GM18517 (cell line): ENCODE results near the gene MRPS7.

Experiments used
- ATAC-seq: cut with Tn5 transposase; IDR thresholded peaks from one replicate; pipeline ENCODE4 v1.9.1; 2021; ENCODE audit warnings: mild to moderate bottlenecking, moderate library complexity; ENCODE audit not compliant: unreplicated experiment

MRPS7 gene

DNA sequence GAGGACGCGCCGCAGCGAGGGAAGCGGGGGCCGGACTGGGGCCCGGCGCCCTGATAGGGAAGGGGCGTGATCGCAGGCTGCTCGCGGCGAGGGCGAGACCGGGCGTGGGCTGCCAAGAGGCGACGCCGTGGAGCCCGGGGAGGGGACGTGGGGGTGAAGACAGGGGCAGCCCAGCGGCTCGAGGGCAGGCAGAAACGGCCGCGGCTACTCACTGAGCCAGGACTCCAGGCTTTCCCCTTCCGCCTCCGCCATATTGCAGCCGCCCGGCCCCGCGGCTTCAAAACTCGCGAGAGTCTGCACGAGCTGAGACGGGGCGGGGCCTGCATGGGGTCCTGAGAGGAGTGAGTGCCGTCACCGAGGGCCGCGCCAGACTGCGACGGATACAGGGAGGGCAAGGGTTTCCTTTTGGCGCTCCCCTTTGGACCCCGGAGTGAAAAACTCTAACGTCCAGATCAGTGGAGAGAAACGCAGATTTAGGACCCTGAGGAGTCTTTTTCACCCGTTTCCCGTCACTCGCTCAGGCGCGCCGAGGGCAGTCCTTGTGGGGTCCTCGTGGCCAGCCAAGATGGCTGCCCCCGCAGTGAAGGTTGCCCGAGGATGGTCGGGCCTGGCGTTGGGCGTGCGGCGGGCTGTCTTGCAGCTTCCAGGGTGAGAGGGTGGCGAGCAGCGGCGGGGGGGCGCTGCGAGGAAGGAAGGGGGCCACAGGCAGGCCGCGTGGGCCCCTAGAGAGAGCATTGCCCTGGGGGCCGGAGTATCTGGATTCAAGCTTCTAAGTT lies at the start of gene MRPS7, which contains the start of gene GGA3:
Gene MRPS7, plus strand, starts transcription at position 544 of the 776 bp plus-strand sequence. Its CDS starts 22 bp downstream, at position 566.
Gene GGA3, minus strand, starts transcription at position 271 of the 776 bp plus-strand sequence. Its CDS starts 19 bp downstream, at position 252.
- peak; percentile 84 for ATAC-seq

DNA sequence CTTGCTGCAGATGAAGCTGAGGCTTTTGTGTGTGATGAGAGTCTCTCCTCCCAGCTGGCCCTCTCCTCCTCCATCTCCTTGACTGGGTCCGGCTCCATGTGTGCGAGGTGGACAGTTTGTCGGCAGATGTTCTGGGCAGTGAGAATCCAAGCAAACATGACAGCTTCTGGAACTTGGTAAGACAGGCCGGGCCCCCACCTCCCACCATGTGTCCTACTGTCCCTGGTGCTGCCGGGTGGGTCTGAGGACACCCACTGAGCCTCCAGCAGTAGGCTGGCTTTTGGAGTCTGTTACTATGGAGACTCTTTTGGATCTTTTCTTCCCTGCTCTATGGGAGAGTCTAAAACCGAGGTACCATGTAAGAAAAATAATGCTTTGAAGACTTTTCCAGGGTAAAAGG lies 43.5 kb upstream of the MRPS7 start:
- ATAC-seq = no peak

GRCh38 chr17:75219815-75220214 lies 41.9 kb upstream of the MRPS7 start:
- ATAC-seq = no peak

DNA sequence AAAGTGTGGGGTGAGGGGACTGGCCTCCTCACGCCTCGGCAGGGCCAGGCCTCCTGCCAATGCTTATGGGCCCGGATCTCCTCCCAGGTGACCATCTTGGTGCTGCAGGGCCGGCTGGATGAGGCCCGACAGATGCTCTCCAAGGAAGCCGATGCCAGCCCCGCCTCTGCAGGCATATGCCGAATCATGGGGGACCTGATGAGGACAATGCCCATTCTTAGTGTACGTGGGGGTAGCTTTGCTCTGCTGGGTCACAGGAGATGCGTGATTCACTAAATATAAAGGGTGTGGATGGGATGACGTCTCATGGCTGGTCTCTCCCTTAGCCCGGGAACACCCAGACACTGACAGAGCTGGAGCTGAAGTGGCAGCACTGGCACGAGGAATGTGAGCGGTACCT lies 36.7 kb upstream of the MRPS7 start:
- ATAC-seq = no peak

- ATAC-seq = no peak
Observed at GRCh38 chr17:75227729-75228128, 34.0 kb upstream of the MRPS7 start.

DNA sequence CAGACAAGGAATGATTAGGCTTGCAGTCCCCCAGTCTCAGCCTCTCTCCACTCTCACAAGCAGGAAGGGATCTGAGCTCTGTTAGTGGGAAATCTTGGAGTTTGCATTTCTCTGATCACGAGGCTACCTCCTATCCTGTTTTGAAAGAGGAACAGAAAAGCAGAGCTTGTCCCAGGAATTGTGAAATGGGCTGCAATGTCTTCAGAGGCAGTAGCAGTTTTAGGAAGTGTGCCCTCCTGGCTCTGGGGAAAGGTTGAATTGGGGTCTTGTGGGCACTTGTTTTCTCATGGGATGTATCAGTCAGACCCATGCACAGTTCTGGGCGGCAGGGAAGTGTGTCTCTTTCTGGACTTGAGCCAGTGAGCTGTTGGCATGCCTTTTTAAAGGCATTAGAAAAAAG lies 33.4 kb upstream of the MRPS7 start:
- ATAC-seq = no peak

DNA sequence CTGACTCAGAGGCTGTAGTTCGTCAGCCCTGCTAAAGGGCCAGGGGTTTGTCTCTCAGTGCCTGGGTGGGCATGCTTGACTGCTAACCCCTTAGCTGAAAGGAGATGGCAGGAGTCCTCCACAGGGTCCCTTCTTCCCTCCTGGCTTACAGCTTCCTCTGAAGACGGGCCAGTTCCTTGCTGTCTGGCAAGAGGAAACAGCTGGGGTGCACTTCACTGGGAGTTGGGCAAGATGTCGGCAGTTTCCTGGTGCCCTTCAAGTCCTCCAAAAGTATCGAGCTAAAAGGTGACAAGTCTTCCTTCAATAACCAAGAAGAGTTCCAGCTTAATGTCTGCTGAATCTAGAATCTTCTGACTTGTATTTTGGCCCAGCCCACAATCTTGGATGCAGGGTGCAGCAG lies 32.8 kb upstream of the MRPS7 start:
- ATAC-seq = no peak

- ATAC-seq = no peak
Observed at GRCh38 chr17:75231071-75231470, 30.6 kb upstream of the MRPS7 start.

- ATAC-seq = no peak
Observed at GRCh38 chr17:75231741-75232464, 29.8 kb upstream of the MRPS7 start.

GRCh38 chr17:75232786-75233185 lies 28.9 kb upstream of the MRPS7 start:
- ATAC-seq = no peak

DNA sequence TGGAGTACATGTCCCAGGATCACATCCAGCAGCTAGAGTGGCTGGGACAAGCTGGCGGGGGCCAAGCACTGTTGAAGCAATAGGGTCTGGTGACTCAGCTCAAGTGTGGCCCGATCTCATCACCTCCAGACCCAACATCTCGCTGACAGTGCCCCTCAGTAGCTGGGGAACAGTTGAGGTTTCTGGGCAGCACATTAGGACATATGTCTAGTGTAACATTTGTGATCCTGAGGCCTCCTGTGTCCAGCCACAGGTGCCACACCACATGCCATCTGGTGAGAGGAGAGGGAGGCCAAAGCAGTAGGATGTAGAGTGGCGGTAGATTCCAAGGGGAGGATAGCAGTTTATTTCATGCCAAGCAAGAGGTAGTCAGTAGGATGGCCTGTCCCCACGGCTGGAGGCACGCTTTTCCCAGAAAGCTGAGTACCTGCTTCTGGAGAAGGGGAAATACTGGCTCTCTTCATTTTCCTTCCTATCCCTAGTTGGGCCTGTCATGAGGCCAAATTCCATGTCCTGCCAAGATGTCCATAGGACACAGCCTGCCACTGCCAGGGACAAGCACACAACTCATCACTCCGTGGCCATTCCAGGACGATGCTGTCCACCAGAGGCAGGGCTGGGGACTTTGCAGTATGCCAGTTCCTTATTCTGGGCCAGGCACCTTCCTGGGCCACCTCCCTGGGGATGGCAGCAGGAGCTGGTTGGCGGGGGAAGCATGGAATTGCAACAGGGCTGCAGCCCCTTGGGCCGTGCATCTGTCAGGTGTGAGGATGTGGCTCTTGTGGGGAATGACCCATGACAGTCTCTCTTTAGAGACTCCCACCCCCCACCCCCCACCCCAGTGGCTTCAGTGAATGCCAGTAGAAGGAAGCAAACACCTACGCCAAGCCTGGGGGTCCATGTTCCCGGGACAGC lies 24.3 kb upstream of the MRPS7 start:
- no peak for ATAC-seq

GRCh38 chr17:75238020-75238580 lies 23.6 kb upstream of the MRPS7 start:
- no peak for ATAC-seq

- no peak for ATAC-seq
Observed at GRCh38 chr17:75238684-75239191, 22.9 kb upstream of the MRPS7 start.

DNA sequence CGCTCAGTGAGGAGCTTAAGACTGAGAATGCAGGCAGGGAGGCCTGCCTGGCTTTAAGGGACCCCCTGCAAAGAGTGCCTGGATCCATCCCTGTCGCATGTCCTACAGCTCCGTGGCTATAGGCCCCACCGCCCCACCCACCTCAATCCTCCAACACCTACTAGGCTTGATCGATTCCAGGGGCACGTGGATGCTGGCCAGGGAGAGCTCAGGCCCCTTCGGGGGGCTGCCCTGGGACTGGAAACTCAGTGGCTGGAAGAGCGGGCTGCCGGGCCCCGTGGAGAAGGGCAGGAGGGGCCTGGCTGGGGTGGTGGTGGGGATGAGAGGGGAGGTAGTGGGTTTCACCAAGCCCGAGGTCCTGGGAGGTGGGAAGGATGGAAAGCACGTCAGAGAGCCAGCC lies 22.5 kb upstream of the MRPS7 start:
- no peak for ATAC-seq

DNA sequence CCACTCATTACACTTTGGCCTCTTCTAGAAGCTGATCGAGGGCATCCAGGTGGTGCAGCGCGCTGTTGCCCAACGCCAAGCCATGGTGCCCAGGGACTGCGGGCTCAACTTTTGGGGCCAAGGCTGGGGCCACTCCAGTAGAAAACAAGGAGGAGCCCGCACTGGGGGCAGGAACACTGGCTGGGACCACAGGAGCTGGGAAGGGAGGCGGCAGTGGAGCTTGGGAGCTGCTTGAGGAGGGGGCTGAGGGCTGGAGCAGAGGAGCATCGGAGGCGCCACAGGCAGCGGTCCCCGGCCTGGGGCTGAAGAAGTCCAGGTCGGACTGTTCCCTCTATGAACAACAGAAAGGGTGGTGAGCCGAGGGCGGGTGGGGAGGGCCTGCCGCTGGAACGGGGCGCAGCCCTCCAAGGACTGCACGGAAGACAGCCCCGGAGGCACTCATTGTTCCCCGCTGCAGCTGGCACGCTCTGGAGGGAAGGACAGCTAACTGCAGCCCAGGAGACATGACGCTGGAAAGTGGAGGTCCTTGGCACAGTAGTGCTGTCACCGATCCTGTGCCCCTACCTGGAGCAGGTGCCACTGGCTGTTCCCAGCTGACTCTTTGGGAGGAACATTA lies 21.8 kb upstream of the MRPS7 start:
- no peak for ATAC-seq

DNA sequence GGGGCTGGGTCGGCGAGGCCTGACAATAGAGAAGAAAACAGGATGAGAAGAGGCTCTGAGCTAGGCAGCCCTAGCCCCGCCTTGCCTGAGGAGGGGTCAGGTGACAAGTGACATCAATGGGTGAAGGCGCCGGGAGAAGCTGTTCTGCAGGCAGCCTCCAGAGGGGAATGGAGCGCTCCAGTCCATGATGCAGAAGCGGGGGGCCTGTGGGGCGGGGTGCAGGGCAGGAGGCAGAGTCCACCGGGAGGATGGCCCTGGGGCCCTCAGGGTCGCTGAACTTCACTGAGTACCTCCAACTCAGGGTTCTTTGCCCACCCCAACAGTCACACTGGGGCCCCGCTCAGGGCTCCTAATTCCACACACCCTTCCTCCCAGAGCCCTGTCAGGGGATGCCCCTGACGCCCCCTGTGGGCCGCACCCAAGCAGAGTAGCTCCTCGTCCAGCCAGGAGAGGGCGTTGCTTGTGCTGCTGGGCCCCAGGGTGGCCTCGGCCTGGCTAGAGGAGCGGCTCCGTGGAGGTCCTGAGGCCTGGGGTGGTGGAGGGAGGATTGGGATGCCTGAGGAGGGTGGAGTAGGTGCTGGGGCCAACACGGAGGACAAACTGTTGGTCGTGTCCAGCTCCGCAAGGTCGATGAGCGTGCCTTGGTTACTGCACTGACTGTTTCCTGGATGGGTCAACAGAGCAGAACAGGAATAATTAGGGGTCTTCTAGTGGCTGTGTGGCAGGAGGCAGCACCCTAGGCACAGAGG lies 21.1 kb upstream of the MRPS7 start:
- no peak for ATAC-seq

- no peak for ATAC-seq
Observed at GRCh38 chr17:75241143-75241430, 20.6 kb upstream of the MRPS7 start.

DNA sequence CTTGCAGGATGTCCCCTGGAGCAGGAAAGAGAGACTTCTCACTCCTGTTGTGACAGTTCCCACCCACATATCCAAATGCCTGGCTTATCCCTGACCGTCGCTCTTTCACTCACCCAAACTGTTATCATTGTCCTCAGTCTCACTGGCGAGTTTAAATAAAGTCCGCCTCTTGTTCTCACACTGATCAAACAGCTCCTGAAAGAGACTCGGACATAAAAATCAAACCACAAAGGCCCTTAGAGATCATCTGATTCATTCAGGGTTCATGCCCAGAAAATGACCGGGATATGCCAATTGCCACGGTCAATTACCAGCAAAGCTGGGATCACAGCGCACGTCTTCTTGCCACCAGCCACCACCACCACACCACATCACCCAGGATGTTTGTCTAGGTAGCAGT lies 20.2 kb upstream of the MRPS7 start:
- no peak for ATAC-seq

DNA sequence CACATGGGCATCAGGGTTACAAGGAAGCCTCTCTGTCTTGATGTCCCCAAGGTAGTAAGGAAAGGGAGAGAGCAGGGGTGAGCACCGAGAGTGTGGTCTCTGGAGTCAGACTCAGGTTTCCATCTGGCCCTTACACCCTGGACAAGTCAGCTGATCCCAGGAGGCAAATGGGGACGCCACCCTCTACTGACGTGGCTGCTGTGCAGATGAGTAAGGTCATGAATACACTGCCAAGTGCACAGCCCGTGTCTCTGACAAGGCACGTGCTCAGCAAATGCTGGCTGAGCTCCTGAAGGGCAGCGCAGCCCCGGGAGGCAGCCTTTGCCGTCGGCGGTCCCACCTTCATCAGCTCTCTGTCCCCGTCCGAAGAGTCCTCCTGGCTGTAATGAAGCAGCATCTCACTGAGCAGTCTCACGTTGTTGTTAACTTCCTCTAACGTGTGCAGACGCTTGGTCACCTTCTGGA lies 19.7 kb upstream of the MRPS7 start:
- ATAC-seq = no peak
